Lung (tissue), 12 donors: ENCODE data around the gene CCDC148. TPM values are rescaled to one million over a fixed set of nuclear protein-coding genes. Genes with fewer than 3 reads are reported as not detected.

Source experiments
- ATAC-seq: fragments of 200-7000 bp; cut with Tn5 transposase; one replicate; pipeline ENCODE4 v1.9.1; 2020; ENCODE audit warnings: moderate number of reproducible peaks; ENCODE audit not compliant: insufficient read depth, low FRiP score
- DNase-seq, 3 donors: peaks; one replicate each; pipeline ENCODE4 v3.0.0-alpha.2; 2013 to 2017
- H3K27ac ChIP-seq, 2 donors: one replicate each; pipeline ENCODE4 v1.5.1; 2013; ENCODE audit warnings: mild to moderate bottlenecking in 2 of 2, moderate library complexity in 2 of 2, control low read depth in 1 of 2, inconsistent platforms in 1 of 2, low read depth in 1 of 2, low read length in 1 of 2
- H3K27me3 ChIP-seq, 3 donors: one replicate each; pipeline ENCODE4 v1.5.1; 2013; ENCODE audit warnings: low read length in 2 of 3; ENCODE audit not compliant: control insufficient read depth in 3 of 3, insufficient read depth in 3 of 3
- H3K36me3 ChIP-seq, 4 donors: one replicate each; pipeline ENCODE4 v1.5.1; 2013; ENCODE audit warnings: low read length in 4 of 4, mild to moderate bottlenecking in 1 of 4, moderate library complexity in 1 of 4; ENCODE audit not compliant: control insufficient read depth in 4 of 4, insufficient read depth in 4 of 4
- H3K4me1 ChIP-seq, 5 donors: one replicate each; pipeline ENCODE4 v1.5.1; 2013; ENCODE audit warnings: low read length in 5 of 5, mild to moderate bottlenecking in 2 of 5, moderate library complexity in 1 of 5; ENCODE audit not compliant: control insufficient read depth in 5 of 5, insufficient read depth in 5 of 5
- H3K4me3 ChIP-seq: one replicate; pipeline ENCODE4 v1.5.1; 2013; ENCODE audit warnings: mild to moderate bottlenecking, control low read depth, moderate library complexity
- H3K9ac ChIP-seq, 2 donors: one replicate each; pipeline ENCODE4 v1.5.1; 2013; ENCODE audit warnings: low read length in 2 of 2, control low read depth in 1 of 2; ENCODE audit not compliant: insufficient read depth in 1 of 2
- H3K9me3 ChIP-seq, 4 donors: one replicate each; pipeline ENCODE4 v1.5.1; 2013; ENCODE audit warnings: low read length in 3 of 4, mild to moderate bottlenecking in 1 of 4, moderate library complexity in 1 of 4; ENCODE audit not compliant: control insufficient read depth in 4 of 4, insufficient read depth in 3 of 4
- WGBS, 2 donors: extraction: QIAGEN DNeasy Blood & Tissue Kit; methylation state at CpG; one replicate each; pipeline ENCODE4 v1.1.7; 2013; 5-methylcytosine and 5-hydroxymethylcytosine counted together
- polyA plus RNA-seq, 2 donors: library from polyadenylated mRNA; stranded (reverse); fragments of 200-250 nt; gene quantifications; one replicate each; pipeline ENCODE4 v1.2.1, GENCODE V29; 2013
- total RNA-seq, 2 donors: library from RNA; depleted of rRNA in 1 of 2; stranded (reverse); fragments of >200 nt in 1 of 2; gene quantifications; one replicate each; pipeline ENCODE4 v1.2.1, GENCODE V29; 2014 to 2021
- TF ChIP-seq, protein P1 (sequence below): IDR thresholded peaks from 2 replicates; pipeline ENCODE4 v1.5.1; 2012; ENCODE audit warnings: mild to moderate bottlenecking; ENCODE audit errors: control extremely low read depth, extremely low read depth
- donor health status: control.
- donor health status: control.
- donor health status: Bipolar disorder and iron deficiency.
- donor health status: healthy.
- donor health status: DM: yes; HTN: yes; CAD: no.

Gene CCDC148
- total and polyA plus RNA-seq, 4 donors, result 0.61 to 8.6 (median 2.5) TPM

DNA sequence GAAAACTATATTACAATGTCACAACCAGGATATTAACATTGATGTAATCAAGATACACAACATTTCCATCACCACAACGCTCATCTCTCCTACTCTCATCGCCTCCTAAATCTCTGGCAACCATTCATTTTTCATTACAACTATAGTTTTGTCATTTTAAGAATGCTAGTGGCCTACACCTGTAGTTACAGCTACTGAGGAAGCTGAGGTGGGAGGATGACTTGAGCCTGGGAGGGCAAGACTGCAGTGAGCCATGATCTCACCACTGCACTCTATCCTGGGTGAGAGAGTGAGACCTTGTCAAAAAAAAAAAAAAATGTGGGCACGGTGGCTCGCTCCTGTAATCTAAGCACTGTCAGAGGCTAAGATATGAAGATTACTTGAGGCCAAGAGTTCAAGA is 10.7 kb upstream of the CCDC148 start:
- Histone ChIP-seq H3K9ac (no peak overlapping the region), H3K27ac (no peak overlapping the region), H3K4me1 (peaks cover 0 to 14% (median 0%) of the 10 kb centered on the region in 5 donors), H3K36me3 (peaks cover 0 to 8% (median 3%) of the 10 kb centered on the region in 4 donors), H3K9me3 (no peaks in the 10 kb centered on the region), H3K27me3 (no peaks in the 10 kb centered on the region), H3K4me3 (no peak overlapping the region)
- DNase-seq (no peak), ATAC-seq (no peak)
- 89% methylated on average over 4 of the region's 4 CpGs for WGBS, 2 donors
- TF ChIP-seq, protein P1, sequence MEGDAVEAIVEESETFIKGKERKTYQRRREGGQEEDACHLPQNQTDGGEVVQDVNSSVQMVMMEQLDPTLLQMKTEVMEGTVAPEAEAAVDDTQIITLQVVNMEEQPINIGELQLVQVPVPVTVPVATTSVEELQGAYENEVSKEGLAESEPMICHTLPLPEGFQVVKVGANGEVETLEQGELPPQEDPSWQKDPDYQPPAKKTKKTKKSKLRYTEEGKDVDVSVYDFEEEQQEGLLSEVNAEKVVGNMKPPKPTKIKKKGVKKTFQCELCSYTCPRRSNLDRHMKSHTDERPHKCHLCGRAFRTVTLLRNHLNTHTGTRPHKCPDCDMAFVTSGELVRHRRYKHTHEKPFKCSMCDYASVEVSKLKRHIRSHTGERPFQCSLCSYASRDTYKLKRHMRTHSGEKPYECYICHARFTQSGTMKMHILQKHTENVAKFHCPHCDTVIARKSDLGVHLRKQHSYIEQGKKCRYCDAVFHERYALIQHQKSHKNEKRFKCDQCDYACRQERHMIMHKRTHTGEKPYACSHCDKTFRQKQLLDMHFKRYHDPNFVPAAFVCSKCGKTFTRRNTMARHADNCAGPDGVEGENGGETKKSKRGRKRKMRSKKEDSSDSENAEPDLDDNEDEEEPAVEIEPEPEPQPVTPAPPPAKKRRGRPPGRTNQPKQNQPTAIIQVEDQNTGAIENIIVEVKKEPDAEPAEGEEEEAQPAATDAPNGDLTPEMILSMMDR, result no peak

DNA sequence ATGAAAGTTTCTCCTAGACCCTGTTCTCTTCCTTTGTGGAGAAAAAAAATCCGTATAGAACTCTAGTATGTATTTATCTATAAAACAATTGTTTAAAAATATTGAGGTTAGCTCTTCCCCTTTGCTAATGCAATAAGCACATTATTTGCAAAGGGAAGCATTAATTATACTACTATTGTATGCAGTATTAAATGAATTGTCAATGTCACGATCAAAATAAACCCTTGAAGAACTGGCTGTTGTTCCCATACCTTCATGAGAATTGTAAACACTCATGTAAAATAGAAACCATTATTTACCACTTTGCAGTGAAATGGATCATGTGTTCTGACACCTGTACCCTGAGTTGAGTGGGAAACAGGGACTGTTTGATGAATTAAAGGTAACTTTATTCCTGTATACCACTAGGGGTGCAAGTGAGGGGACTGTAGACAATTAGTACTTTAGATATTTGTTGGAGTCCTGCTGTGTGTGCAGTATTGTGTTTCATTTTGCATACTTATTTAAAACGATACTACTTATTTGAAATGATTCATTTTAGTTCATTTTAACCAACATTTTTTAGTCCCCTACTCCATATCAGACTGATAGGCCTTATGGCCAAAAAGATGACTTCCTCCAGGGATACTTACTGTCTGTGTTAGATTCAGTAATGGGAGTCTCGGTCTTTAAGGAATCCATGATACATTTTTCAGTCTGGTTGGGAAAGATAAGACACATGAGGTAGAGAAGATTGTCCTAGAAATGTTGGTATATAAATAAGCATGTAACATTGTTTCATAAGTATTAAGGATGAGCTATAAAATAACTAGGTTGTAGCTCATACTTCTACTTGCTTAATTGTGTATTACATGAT is 8.1 kb upstream of the CCDC148 start:
- 74 to 87% methylated on average over 4 of the region's 4 CpGs for WGBS, 2 donors
- H3K4me3 ChIP-seq, result no peak overlapping the region
- ATAC-seq (no peak), DNase-seq (no peak)
- no peaks in the 10 kb centered on the region for H3K27me3 ChIP-seq
- no peak overlapping the region for H3K27ac ChIP-seq
- H3K9ac ChIP-seq, result no peak overlapping the region
- peaks cover 1 to 33% (median 11%) of the 10 kb centered on the region in 5 donors for H3K4me1 ChIP-seq
- H3K36me3 ChIP-seq, result no peaks in the 10 kb centered on the region
- no peaks in the 10 kb centered on the region for H3K9me3 ChIP-seq
- TF ChIP-seq, protein P1, result no peak

DNA sequence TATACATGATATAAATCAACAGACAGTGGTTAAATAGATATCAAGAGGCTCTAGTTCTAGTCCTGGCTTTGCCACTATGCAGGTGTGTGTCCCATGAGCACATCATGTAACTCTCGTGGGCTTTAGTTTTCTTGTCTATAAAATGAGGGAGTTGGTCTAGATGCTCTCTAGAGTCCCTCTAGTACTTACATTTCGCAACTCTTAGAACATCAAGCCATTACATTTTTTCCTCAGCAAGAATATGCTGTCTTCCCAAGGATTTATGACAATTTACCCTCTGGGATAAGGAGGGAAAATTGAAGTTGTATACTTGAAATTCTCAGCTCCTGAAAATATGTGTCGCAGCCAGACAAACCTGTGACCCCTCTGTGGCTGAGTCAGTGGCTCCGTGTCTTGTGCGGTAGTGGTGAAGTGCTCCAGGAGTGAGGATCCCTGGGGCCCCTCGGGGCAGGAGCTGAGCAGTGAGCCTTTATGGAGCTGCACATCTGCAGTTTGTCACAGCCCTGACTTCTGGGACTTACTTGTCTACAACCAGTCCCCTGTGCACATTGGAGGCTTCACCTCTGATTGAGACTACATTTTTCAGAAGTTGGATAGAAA is 7.0 kb upstream of the CCDC148 start:
- Histone ChIP-seq H3K9me3 (no peaks in the 10 kb centered on the region), H3K27me3 (no peaks in the 10 kb centered on the region), H3K27ac (no peak overlapping the region), H3K9ac (no peak overlapping the region), H3K4me3 (no peak overlapping the region), H3K36me3 (no peaks in the 10 kb centered on the region), H3K4me1 (peaks cover 1 to 38% (median 14%) of the 10 kb centered on the region in 5 donors)
- DNase-seq (peak in 1 of 3 donors; percentile 43), ATAC-seq (no peak)
- WGBS, 2 donors, result 78 to 85% methylated on average over 6 of the region's 6 CpGs
- TF ChIP-seq, protein P1, result no peak
